ENCODE results near the gene PITPNM3. TPM values are rescaled to one million over a fixed set of nuclear protein-coding genes. Genes with fewer than 3 reads are reported as not detected.

The PITPNM3 gene
- total RNA-seq, 1 donor from 2014 or later: 1.1 TPM

- POLR2A ChIA-PET: no interaction called here
- DNase-seq: no peak
- Mint-ChIP-seq H3K27me3 (peaks cover 3% of the 10 kb centered on the region), H3K36me3 (ENCODE audit: low read depth) (no peaks in the 10 kb centered on the region), H3K4me3 (no peak overlapping the region), H3K27ac (no peak overlapping the region), H3K4me1 (peaks cover 3% of the 10 kb centered on the region), H3K9me3 (peaks cover 3% of the 10 kb centered on the region)
- TF ChIP-seq CTCF (IDR thresholded peaks at IDR 0.05): no peak
- ATAC-seq (ENCODE audit: low read depth): no peak
- CTCF ChIA-PET: no interaction called here
- intact Hi-C loops (cut with micrococcal nuclease): no loop called here
These were observed 86.1 kb downstream of the PITPNM3 start for GRCh38 chr17:6470146-6470718.

- no peak for TF ChIP-seq CTCF (IDR thresholded peaks at IDR 0.05)
- intact Hi-C loops (cut with micrococcal nuclease): no loop called here
- Mint-ChIP-seq H3K9me3 (peaks cover 3% of the 10 kb centered on the region), H3K27ac (no peak overlapping the region), H3K27me3 (peaks cover 3% of the 10 kb centered on the region), H3K4me1 (peaks cover 2% of the 10 kb centered on the region), H3K36me3 (ENCODE audit: low read depth) (no peaks in the 10 kb centered on the region), H3K4me3 (no peak overlapping the region)
- ATAC-seq (ENCODE audit: low read depth) (no peak), DNase-seq (no peak)
- POLR2A ChIA-PET: no interaction called here
- CTCF ChIA-PET: no interaction called here
These were observed 88.1 kb downstream of the PITPNM3 start for GRCh38 chr17:6468051-6468790.

- no peak for ATAC-seq (ENCODE audit: low read depth)
These were observed 88.8 kb downstream of the PITPNM3 start for GRCh38 chr17:6467567-6467966.

GRCh38 chr17:6465206-6466003, 91.0 kb downstream of the PITPNM3 start:
- TF ChIP-seq CTCF (IDR thresholded peaks at IDR 0.05): no peak
- H3K27ac Mint-ChIP-seq: no peak overlapping the region
- no peak for ATAC-seq (ENCODE audit: low read depth)

More at GRCh38 chr17:6467567-6467966, 88.8 kb downstream of the PITPNM3 start:
- no peak overlapping the region for H3K27ac Mint-ChIP-seq
- peaks cover 3% of the 10 kb centered on the region for H3K9me3 Mint-ChIP-seq
- H3K4me1 Mint-ChIP-seq: no peaks in the 10 kb centered on the region
- ChIA-PET POLR2A (no interaction called here), CTCF (no interaction called here)
- no peaks in the 10 kb centered on the region for H3K36me3 Mint-ChIP-seq (ENCODE audit: low read depth)
- peaks cover 3% of the 10 kb centered on the region for H3K27me3 Mint-ChIP-seq
- DNase-seq: no peak
- intact Hi-C loops (cut with micrococcal nuclease): no loop called here
- no peak overlapping the region for H3K4me3 Mint-ChIP-seq
- TF ChIP-seq CTCF (IDR thresholded peaks at IDR 0.05): no peak

More at GRCh38 chr17:6465206-6466003, 91.0 kb downstream of the PITPNM3 start:
- no peak for DNase-seq
- no peaks in the 10 kb centered on the region for H3K4me1 Mint-ChIP-seq
- CTCF ChIA-PET: interaction anchor here (1.5 kb wide), 1 partner anchor 8 kb away, joined by 3 read pairs; no protein-coding TSS in a partner anchor
- peaks cover 3% of the 10 kb centered on the region for H3K9me3 Mint-ChIP-seq
- H3K36me3 Mint-ChIP-seq (ENCODE audit: low read depth): no peaks in the 10 kb centered on the region
- intact Hi-C loops (cut with micrococcal nuclease): no loop called here
- POLR2A ChIA-PET: no interaction called here
- H3K4me3 Mint-ChIP-seq: no peak overlapping the region
- peaks cover 3% of the 10 kb centered on the region for H3K27me3 Mint-ChIP-seq
